Fibroblast of skin of back (primary cell): Measurements from ENCODE around the gene YEATS2. TPM values are rescaled to one million over a fixed set of nuclear protein-coding genes. Genes with fewer than 3 reads are reported as not detected.
A peak's percentile ranks its signal among the peaks of the same experiment; 100 is the strongest.
"Not testable (repeated sequence)": the region's sequence is repeated elsewhere in the genome, so short reads cannot be mapped to it uniquely, and the experiment has no call there.

Experiments used
- DNase-seq: peaks from one replicate; pipeline ENCODE4 v3.0.0-alpha.2; 2013
- polyA plus RNA-seq, 2 experiments: library from polyadenylated mRNA; unstranded; fragments of 120-200 nt; gene quantifications; one replicate each; pipeline ENCODE4 v1.2.1, GENCODE V29; 2013; ENCODE audit not compliant: insufficient read length in 2 of 2

Gene YEATS2
- 37.6 TPM for polyA plus RNA-seq (2013, experiment 1 of 2; ENCODE audit: insufficient read length)
- 42.1 TPM for polyA plus RNA-seq (2013, experiment 2 of 2; ENCODE audit: insufficient read length)

GRCh38 chr3:183697610-183698317, at the start of gene YEATS2:
Gene YEATS2 (plus strand): TSS chr3:183697797. CDS start chr3:183715163, 17,366 bp downstream.
- DNase-seq: peak; percentile 75

- no peak for DNase-seq
Observed at GRCh38 chr3:183650554-183650953, 47.0 kb upstream of the YEATS2 start.

- DNase-seq: no peak
Observed at GRCh38 chr3:183653209-183654064, 44.2 kb upstream of the YEATS2 start.

- no peak for DNase-seq
Observed at GRCh38 chr3:183654727-183655126, 42.9 kb upstream of the YEATS2 start.

- DNase-seq: no peak
Observed at GRCh38 chr3:183662099-183662498, 35.5 kb upstream of the YEATS2 start.

- peak; percentile 97 for DNase-seq
Observed at GRCh38 chr3:183664913-183665381, 32.6 kb upstream of the YEATS2 start.

- DNase-seq: no peak
Observed at GRCh38 chr3:183680061-183680460, 17.5 kb upstream of the YEATS2 start.

- no peak for DNase-seq
Observed at GRCh38 chr3:183687705-183688104, 9.9 kb upstream of the YEATS2 start.

GRCh38 chr3:183688874-183689273, 8.7 kb upstream of the YEATS2 start:
- peak; percentile 44 for DNase-seq

- DNase-seq: not testable (repeated sequence)
Observed at GRCh38 chr3:183689621-183690020, 8.0 kb upstream of the YEATS2 start.

GRCh38 chr3:183690402-183690995, 7.1 kb upstream of the YEATS2 start:
- DNase-seq: no peak

GRCh38 chr3:183692436-183692835, 5.2 kb upstream of the YEATS2 start:
- DNase-seq: no peak

GRCh38 chr3:183695569-183696364, 1.8 kb upstream of the YEATS2 start:
- DNase-seq: no peak

- no peak for DNase-seq
Observed at GRCh38 chr3:183697123-183697609, 431 bp upstream of the YEATS2 start.

GRCh38 chr3:183698318-183698751, 738 bp downstream of the YEATS2 start:
- peak; percentile 25 for DNase-seq

- DNase-seq: peak; percentile 27
Observed at GRCh38 chr3:183698756-183699155, 1.2 kb downstream of the YEATS2 start.

- no peak for DNase-seq
Observed at GRCh38 chr3:183699238-183699947, 1.8 kb downstream of the YEATS2 start.

GRCh38 chr3:183701744-183702143, 4.1 kb downstream of the YEATS2 start:
- no peak for DNase-seq

GRCh38 chr3:183703892-183704291, 6.3 kb downstream of the YEATS2 start:
- DNase-seq: not testable (repeated sequence)

- no peak for DNase-seq
Observed at GRCh38 chr3:183710231-183710630, 12.6 kb downstream of the YEATS2 start.

- no peak for DNase-seq
Observed at GRCh38 chr3:183711516-183711915, 13.9 kb downstream of the YEATS2 start.
